ENCODE data around the gene ABTB2. TPM values are rescaled to one million over a fixed set of nuclear protein-coding genes. Genes with fewer than 3 reads are reported as not detected.

ABTB2 gene
- polyA plus RNA-seq, 1 donor (not counting 4 experiments of a cell fraction or from before 2014, with no cell fraction given): 1.0 TPM

DNA sequence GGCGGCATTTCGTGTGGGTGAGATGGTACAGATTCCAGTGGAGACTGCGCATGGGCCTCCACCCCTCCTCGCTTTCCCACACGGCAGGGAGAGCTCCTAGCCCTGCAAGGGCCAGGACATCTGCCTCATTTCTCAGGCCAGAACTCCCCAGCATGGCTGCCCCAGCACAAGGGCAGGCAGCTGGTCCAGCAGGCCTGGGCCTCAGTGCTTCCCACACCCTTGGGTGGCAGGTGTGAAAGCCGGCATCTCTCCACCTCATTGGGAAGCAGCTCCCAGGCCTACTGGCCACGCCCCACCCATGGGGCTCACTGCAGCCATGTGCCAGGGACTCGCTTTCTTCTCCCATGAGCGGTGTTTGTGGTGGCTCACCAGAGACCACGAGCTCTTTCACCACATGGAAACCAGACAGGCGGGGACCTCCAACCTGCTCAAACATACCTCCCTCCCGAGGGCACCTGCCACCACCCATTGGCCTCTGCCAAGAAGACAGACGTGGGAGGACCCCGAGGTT lies 173.2 kb downstream of the ABTB2 start:
- DNase-seq (ENCODE audit: low read depth, low spot score) (no peak), FAIRE-seq (no peak)
- H3K9ac ChIP-seq (ENCODE audit: control insufficient read depth, extremely low read depth, insufficient read depth, low read length): no peak overlapping the region
- no peaks in the 10 kb centered on the region for H3K9me1 ChIP-seq (ENCODE audit: control insufficient read depth, extremely low read depth, insufficient read depth, low read length)
- no peaks in the 10 kb centered on the region for H3K79me2 ChIP-seq (ENCODE audit: control insufficient read depth, insufficient read depth, low read length)
- H3K9me3 ChIP-seq (ENCODE audit: control insufficient read depth, low read depth, low read length): no peaks in the 10 kb centered on the region
- no peak for TF ChIP-seq EZH2 (IDR thresholded peaks at IDR 0.05; ENCODE audit: low read length)
- TF ChIP-seq, protein P1, sequence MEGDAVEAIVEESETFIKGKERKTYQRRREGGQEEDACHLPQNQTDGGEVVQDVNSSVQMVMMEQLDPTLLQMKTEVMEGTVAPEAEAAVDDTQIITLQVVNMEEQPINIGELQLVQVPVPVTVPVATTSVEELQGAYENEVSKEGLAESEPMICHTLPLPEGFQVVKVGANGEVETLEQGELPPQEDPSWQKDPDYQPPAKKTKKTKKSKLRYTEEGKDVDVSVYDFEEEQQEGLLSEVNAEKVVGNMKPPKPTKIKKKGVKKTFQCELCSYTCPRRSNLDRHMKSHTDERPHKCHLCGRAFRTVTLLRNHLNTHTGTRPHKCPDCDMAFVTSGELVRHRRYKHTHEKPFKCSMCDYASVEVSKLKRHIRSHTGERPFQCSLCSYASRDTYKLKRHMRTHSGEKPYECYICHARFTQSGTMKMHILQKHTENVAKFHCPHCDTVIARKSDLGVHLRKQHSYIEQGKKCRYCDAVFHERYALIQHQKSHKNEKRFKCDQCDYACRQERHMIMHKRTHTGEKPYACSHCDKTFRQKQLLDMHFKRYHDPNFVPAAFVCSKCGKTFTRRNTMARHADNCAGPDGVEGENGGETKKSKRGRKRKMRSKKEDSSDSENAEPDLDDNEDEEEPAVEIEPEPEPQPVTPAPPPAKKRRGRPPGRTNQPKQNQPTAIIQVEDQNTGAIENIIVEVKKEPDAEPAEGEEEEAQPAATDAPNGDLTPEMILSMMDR (optimal IDR thresholded peaks at IDR 0.05 in 1 of 3, IDR thresholded peaks at IDR 0.05 in 1 of 3, conservative IDR thresholded peaks at IDR 0.05 in 1 of 3; ENCODE audit: extremely low read depth in 1 of 3, insufficient read depth in 2 of 3, low read length in 3 of 3): no peak
- dilution Hi-C loops (cut with MboI; ENCODE audit: extremely low pct_ligation_motif_present, low sequenced_read_pairs): no loop called here
- no peak overlapping the region for H3K4me2 ChIP-seq (ENCODE audit: control insufficient read depth, extremely low read depth, insufficient read depth, low read depth, low read length)
- H3K27me3 ChIP-seq (ENCODE audit: control insufficient read depth, extremely low read depth, insufficient read depth, low read length): no peaks in the 10 kb centered on the region
- H2AFZ ChIP-seq (ENCODE audit: control insufficient read depth, low read length): no peak overlapping the region
- H3K27ac ChIP-seq (ENCODE audit: control insufficient read depth, insufficient read depth, low read length): no peak overlapping the region
- H3K36me3 ChIP-seq (ENCODE audit: control insufficient read depth in 2 of 2, extremely low read depth in 1 of 2, insufficient read depth in 2 of 2, low read length in 2 of 2): no peaks in the 10 kb centered on the region
- H3K4me3 ChIP-seq (ENCODE audit: control insufficient read depth in 2 of 3, extremely low read depth in 1 of 3, insufficient read depth in 2 of 3, low read depth in 1 of 3, low read length in 3 of 3): no peak overlapping the region
- H4K20me1 ChIP-seq (ENCODE audit: control insufficient read depth, extremely low read depth, insufficient read depth, low read length): no peaks in the 10 kb centered on the region
- peaks cover 12% of the 10 kb centered on the region for H3K4me1 ChIP-seq (ENCODE audit: control insufficient read depth, extremely low read depth, insufficient read depth, low read length)

DNA sequence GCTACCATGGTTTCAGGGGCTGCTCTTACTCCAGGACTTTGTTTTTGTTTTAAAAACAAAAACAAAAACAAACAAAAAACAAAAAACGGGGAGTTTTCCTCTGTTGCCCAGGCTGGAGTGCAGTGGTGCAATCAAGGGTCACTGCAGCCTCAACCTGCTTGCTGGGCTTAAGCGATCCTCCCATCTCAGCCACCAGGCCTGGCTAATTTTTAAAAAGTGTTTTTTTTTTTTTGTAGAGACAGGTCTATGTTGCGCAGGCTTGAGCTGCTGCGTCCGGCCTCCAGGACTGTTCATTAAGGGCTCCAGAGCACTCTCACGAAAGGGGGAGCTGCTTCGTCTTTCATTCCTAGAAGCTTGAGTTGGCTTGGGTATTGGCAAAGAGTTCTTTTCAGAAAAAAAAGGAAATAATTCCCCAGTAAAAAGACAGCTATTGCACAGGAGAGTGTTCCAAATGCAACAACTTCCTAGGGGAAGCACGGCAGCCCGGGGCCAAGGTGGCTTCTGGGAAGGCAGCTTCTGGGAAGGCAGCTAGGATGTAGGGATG lies 173.9 kb downstream of the ABTB2 start:
- no peak overlapping the region for H3K9ac ChIP-seq (ENCODE audit: control insufficient read depth, extremely low read depth, insufficient read depth, low read length)
- H3K4me1 ChIP-seq (ENCODE audit: control insufficient read depth, extremely low read depth, insufficient read depth, low read length): peaks cover 12% of the 10 kb centered on the region
- H3K4me2 ChIP-seq (ENCODE audit: control insufficient read depth, extremely low read depth, insufficient read depth, low read depth, low read length): no peak overlapping the region
- H3K4me3 ChIP-seq (ENCODE audit: control insufficient read depth in 2 of 3, extremely low read depth in 1 of 3, insufficient read depth in 2 of 3, low read depth in 1 of 3, low read length in 3 of 3): no peak overlapping the region
- no peaks in the 10 kb centered on the region for H3K36me3 ChIP-seq (ENCODE audit: control insufficient read depth in 2 of 2, extremely low read depth in 1 of 2, insufficient read depth in 2 of 2, low read length in 2 of 2)
- FAIRE-seq (no peak), DNase-seq (ENCODE audit: low read depth, low spot score) (no peak)
- no peaks in the 10 kb centered on the region for H3K9me3 ChIP-seq (ENCODE audit: control insufficient read depth, low read depth, low read length)
- no peak overlapping the region for H2AFZ ChIP-seq (ENCODE audit: control insufficient read depth, low read length)
- H3K27me3 ChIP-seq (ENCODE audit: control insufficient read depth, extremely low read depth, insufficient read depth, low read length): no peaks in the 10 kb centered on the region
- H3K27ac ChIP-seq (ENCODE audit: control insufficient read depth, insufficient read depth, low read length): no peak overlapping the region
- dilution Hi-C loops (cut with MboI; ENCODE audit: extremely low pct_ligation_motif_present, low sequenced_read_pairs): no loop called here
- no peaks in the 10 kb centered on the region for H3K79me2 ChIP-seq (ENCODE audit: control insufficient read depth, insufficient read depth, low read length)
- no peak for TF ChIP-seq EZH2 (IDR thresholded peaks at IDR 0.05; ENCODE audit: low read length)
- TF ChIP-seq, protein P1 (optimal IDR thresholded peaks at IDR 0.05 in 1 of 3, IDR thresholded peaks at IDR 0.05 in 1 of 3, conservative IDR thresholded peaks at IDR 0.05 in 1 of 3; ENCODE audit: extremely low read depth in 1 of 3, insufficient read depth in 2 of 3, low read length in 3 of 3): no peak
- H3K9me1 ChIP-seq (ENCODE audit: control insufficient read depth, extremely low read depth, insufficient read depth, low read length): no peaks in the 10 kb centered on the region
- H4K20me1 ChIP-seq (ENCODE audit: control insufficient read depth, extremely low read depth, insufficient read depth, low read length): no peaks in the 10 kb centered on the region

Data from keratinocyte (primary cell).